NCI-H1417 (cell line): ENCODE measurements around the gene ITK.
A peak's percentile ranks its signal among the peaks of the same experiment; 100 is the strongest.

Experiments
- DNase-seq, 3 experiments: peaks; one replicate each; lab custom pipeline; 2025; lab: John Stamatoyannopoulos, UW

Gene ITK

GRCh38 chr5:157245886-157246285, 65.2 kb downstream of the ITK start:
- DNase-seq, result peak in 2 of 3 experiments; percentile 41 to 61

GRCh38 chr5:157247267-157247666, 66.6 kb downstream of the ITK start:
- no peak for DNase-seq

- no peak for DNase-seq
These were observed 68.3 kb downstream of the ITK start for GRCh38 chr5:157248821-157249470.

- DNase-seq, result no peak
These were observed 72.2 kb downstream of the ITK start for GRCh38 chr5:157252711-157253465.

GRCh38 chr5:157253547-157253946, 72.9 kb downstream of the ITK start:
- DNase-seq, result peak; percentile 24 to 56 (median 53)

GRCh38 chr5:157258450-157258849, 77.8 kb downstream of the ITK start:
- DNase-seq, result no peak

GRCh38 chr5:157259699-157260098, 79.1 kb downstream of the ITK start:
- DNase-seq, result no peak

GRCh38 chr5:157263496-157264090, 83.0 kb downstream of the ITK start:
- no peak for DNase-seq

GRCh38 chr5:157265714-157266285, 85.2 kb downstream of the ITK start, which contains the start of gene CYFIP2:
Gene CYFIP2 (plus strand): TSS chr5:157266123. CDS start chr5:157285362, 19,239 bp downstream.
- DNase-seq, result peak; percentile 66 to 81 (median 77)

GRCh38 chr5:157266286-157267007, 85.8 kb downstream of the ITK start:
- DNase-seq, result peak; percentile 50 to 81 (median 67)

GRCh38 chr5:157267025-157267424, 86.4 kb downstream of the ITK start:
- DNase-seq, result peak in 1 of 3 experiments; percentile 12

GRCh38 chr5:157267761-157268480, 87.3 kb downstream of the ITK start:
- DNase-seq, result peak in 1 of 3 experiments; percentile 9

GRCh38 chr5:157269165-157269671, 88.6 kb downstream of the ITK start:
- DNase-seq, result peak in 1 of 3 experiments; percentile 68

- no peak for DNase-seq
These were observed 89.2 kb downstream of the ITK start for GRCh38 chr5:157269761-157270272.

- DNase-seq, result no peak
These were observed 90.1 kb downstream of the ITK start for GRCh38 chr5:157270771-157271170.

- no peak for DNase-seq
These were observed 91.2 kb downstream of the ITK start for GRCh38 chr5:157271740-157272271.

GRCh38 chr5:157273131-157273556, 92.5 kb downstream of the ITK start:
- DNase-seq, result no peak

- no peak for DNase-seq
These were observed 94.8 kb downstream of the ITK start for GRCh38 chr5:157275403-157275802.

- DNase-seq, result no peak
These were observed 97.8 kb downstream of the ITK start for GRCh38 chr5:157278319-157279037.
